Mucosa of rectum (tissue), 2 donors: Measurements from ENCODE around the gene CFAP97D1.

Experiments used
- H3K27ac ChIP-seq, 2 donors: one replicate each; pipeline ENCODE4 v1.7.0; 2013; ENCODE audit warnings: inconsistent platforms in 2 of 2, low read depth in 2 of 2, low read length in 2 of 2
- H3K27me3 ChIP-seq, 2 donors: one replicate each; pipeline ENCODE4 v1.7.0; 2013; ENCODE audit warnings: low read length in 2 of 2; ENCODE audit not compliant: control insufficient read depth in 2 of 2, insufficient read depth in 2 of 2
- H3K36me3 ChIP-seq, 2 donors: one replicate each; pipeline ENCODE4 v1.7.0; 2013; ENCODE audit warnings: low read length in 2 of 2; ENCODE audit not compliant: control insufficient read depth in 2 of 2, insufficient read depth in 2 of 2
- H3K4me1 ChIP-seq, 2 donors: one replicate each; pipeline ENCODE4 v1.7.0; 2013; ENCODE audit warnings: low read length in 2 of 2, mild to moderate bottlenecking in 1 of 2; ENCODE audit not compliant: control insufficient read depth in 2 of 2, insufficient read depth in 2 of 2
- H3K4me3 ChIP-seq, 2 donors: one replicate each; pipeline ENCODE4 v1.7.0; 2013; ENCODE audit warnings: low read length in 2 of 2
- H3K9ac ChIP-seq, 2 donors: one replicate each; pipeline ENCODE4 v1.7.0; 2013; ENCODE audit warnings: low read length in 2 of 2, low read depth in 1 of 2, mild to moderate bottlenecking in 1 of 2
- H3K9me3 ChIP-seq, 2 donors: one replicate each; pipeline ENCODE4 v1.7.0; 2013; ENCODE audit warnings: low read length in 2 of 2; ENCODE audit not compliant: control insufficient read depth in 2 of 2
- donor health status: healthy.
- donor health status: Normal muscosa, but diverticular disease.

Gene CFAP97D1

DNA sequence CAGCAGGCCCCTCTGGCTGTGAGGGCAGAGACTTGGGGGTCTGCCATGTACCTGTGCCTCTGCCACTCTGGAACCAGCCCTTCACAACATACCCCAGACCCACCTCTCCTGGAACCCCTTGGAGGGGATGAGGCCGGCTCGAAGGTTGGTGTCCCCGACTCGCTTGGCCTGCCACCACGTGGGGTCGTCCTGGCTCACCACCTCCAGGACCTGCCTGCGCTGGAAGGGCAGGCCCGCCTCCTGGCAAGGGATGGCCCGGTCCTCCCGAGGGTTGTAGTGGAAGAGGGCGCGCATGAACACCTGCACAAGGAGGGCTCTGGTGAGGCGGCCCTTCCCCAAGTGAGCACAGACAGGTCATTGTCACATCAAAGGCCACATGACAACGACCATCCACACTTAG is 40.5 kb downstream of the CFAP97D1 start:
- Histone ChIP-seq H3K36me3 (peaks cover 0 to 4% of the 10 kb centered on the region in 2 donors), H3K4me3 (no peak overlapping the region), H3K4me1 (no peaks in the 10 kb centered on the region), H3K27ac (no peak overlapping the region), H3K9me3 (no peaks in the 10 kb centered on the region), H3K27me3 (no peaks in the 10 kb centered on the region), H3K9ac (no peak overlapping the region)

GRCh38 chr17:43822570-43823190 is 42.4 kb downstream of the CFAP97D1 start:
- H3K9ac ChIP-seq, result no peak overlapping the region
- no peaks in the 10 kb centered on the region for H3K4me1 ChIP-seq
- no peak overlapping the region for H3K27ac ChIP-seq

DNA sequence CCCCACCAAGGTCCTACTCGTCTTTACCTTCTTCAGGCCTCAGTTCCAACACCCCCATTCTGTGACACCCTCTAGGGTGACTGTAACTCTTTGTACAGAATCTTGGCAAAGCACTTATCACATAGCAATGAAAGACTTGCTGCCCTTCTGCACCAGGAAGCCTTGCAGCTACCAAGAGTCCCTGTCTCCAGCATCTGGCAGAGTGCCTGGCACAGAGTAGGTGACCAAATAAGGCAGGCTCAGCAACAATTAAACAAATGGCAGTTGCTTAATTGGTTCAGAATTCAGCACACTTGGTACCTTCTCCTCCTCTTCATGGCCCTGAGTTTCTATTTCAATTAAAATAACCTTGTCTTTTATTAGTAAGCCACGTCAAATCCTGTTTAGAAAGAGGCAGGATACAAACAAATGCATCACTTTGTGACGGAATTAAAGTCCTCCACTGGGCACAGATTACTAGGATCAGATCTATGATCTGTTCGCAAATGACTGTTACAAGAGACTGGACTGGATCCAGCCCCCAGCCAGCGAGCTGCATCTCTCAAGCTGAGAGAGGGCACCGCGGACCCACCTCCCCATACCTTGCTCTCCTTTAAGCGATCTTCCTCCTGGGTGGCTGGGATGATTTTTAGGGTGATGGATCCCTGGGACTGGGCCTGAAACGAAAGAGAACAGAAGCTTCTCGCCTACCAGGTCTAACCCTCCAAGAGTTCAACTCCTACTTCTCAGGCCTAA is 43.3 kb downstream of the CFAP97D1 start:
- Histone ChIP-seq H3K9ac (no peak overlapping the region), H3K36me3 (peaks cover 0 to 4% of the 10 kb centered on the region in 2 donors), H3K9me3 (no peaks in the 10 kb centered on the region), H3K27me3 (no peaks in the 10 kb centered on the region), H3K27ac (peak overlapping the region in 1 of 2 donors; percentile 12), H3K4me3 (no peak overlapping the region), H3K4me1 (no peaks in the 10 kb centered on the region)

More at GRCh38 chr17:43822570-43823190, 42.4 kb downstream of the CFAP97D1 start:
- Histone ChIP-seq H3K4me3 (no peak overlapping the region), H3K36me3 (peaks cover 0 to 4% of the 10 kb centered on the region in 2 donors), H3K27me3 (no peaks in the 10 kb centered on the region), H3K9me3 (no peaks in the 10 kb centered on the region)

DNA sequence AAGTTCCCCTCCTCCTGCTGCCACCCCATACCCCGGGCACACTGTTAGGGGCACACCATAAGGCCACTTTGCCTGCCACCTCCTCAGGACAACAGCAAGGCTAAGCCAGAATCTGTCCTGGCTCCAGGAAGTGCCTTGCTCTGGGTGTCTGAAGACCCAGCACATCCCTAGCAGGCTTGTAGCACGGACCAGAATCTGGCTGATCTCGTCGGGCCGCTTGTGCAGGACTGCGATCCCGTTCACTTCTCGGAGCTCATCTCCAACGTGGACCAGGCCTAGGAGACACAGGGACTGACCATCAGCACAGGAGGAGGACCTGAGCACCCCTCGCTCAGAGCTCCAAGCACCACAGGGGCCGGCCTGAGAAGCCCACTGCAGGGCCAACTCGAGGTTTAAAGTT is 45.3 kb downstream of the CFAP97D1 start:
- H3K27ac ChIP-seq, result no peak overlapping the region
- H3K4me3 ChIP-seq, result no peak overlapping the region
- no peaks in the 10 kb centered on the region for H3K9me3 ChIP-seq
- H3K9ac ChIP-seq, result no peak overlapping the region
- peaks cover 0 to 4% of the 10 kb centered on the region in 2 donors for H3K36me3 ChIP-seq
- no peaks in the 10 kb centered on the region for H3K27me3 ChIP-seq
- no peaks in the 10 kb centered on the region for H3K4me1 ChIP-seq

DNA sequence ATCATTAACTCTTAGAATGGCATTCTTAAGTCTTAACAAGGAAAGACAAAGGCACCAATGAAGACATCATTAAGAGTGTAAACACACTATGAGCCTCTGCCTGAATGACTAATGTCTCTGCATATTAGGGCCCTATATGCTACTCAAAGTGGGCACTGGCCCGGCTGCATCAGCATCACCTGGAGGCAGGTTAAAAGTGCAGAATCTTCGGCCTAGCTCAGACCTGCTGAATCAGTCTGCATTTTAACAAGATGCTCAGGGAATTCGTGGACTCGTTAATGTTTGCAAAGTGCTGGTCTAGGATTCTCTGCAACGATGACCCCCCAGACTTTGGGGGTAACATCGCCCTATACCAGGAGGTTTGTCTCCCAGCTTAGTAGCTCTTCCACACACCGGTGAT is 46.0 kb downstream of the CFAP97D1 start:
- Histone ChIP-seq H3K27me3 (no peaks in the 10 kb centered on the region), H3K27ac (no peak overlapping the region), H3K4me1 (no peaks in the 10 kb centered on the region), H3K36me3 (peaks cover 0 to 4% of the 10 kb centered on the region in 2 donors), H3K9me3 (no peaks in the 10 kb centered on the region), H3K9ac (no peak overlapping the region), H3K4me3 (no peak overlapping the region)

GRCh38 chr17:43827596-43827995 is 47.4 kb downstream of the CFAP97D1 start:
- H3K36me3 ChIP-seq, result peaks cover 0 to 4% of the 10 kb centered on the region in 2 donors
- H3K9me3 ChIP-seq, result no peaks in the 10 kb centered on the region
- H3K4me1 ChIP-seq, result no peaks in the 10 kb centered on the region
- no peak overlapping the region for H3K9ac ChIP-seq
- no peaks in the 10 kb centered on the region for H3K27me3 ChIP-seq
- no peak overlapping the region for H3K27ac ChIP-seq
- H3K4me3 ChIP-seq, result no peak overlapping the region

DNA sequence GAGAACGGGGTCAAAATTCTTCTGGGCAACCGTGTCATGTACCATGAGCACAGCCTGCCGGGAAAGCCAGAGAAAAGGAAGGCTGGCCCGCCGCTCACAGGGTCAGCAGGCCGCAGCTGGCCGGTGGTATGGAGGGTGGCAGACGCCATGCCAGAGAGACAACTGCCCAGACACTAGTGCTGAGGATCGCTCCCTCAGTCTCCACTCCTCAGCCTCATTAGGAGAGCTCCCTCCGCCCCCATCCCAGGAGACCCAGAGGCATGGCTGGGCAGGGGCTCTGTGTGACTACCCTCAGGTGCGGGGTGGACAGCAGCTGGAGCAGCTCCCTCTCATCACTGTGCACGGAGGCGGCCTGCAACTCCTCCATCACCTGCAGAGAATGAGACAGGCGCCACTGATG is 49.5 kb downstream of the CFAP97D1 start:
- Histone ChIP-seq H3K27ac (no peak overlapping the region), H3K9me3 (no peaks in the 10 kb centered on the region), H3K9ac (no peak overlapping the region), H3K27me3 (peaks cover 0 to 8% of the 10 kb centered on the region in 2 donors), H3K4me1 (peaks cover 6 to 8% of the 10 kb centered on the region in 2 donors), H3K36me3 (peaks cover 0 to 4% of the 10 kb centered on the region in 2 donors), H3K4me3 (no peak overlapping the region)

GRCh38 chr17:43830510-43831140 is 50.4 kb downstream of the CFAP97D1 start:
- Histone ChIP-seq H3K9me3 (no peaks in the 10 kb centered on the region), H3K36me3 (no peaks in the 10 kb centered on the region), H3K4me3 (no peak overlapping the region), H3K27ac (no peak overlapping the region), H3K9ac (no peak overlapping the region), H3K4me1 (peaks cover 6 to 8% of the 10 kb centered on the region in 2 donors), H3K27me3 (peaks cover 0 to 8% of the 10 kb centered on the region in 2 donors)

GRCh38 chr17:43831633-43832032 is 51.4 kb downstream of the CFAP97D1 start:
- Histone ChIP-seq H3K27ac (no peak overlapping the region), H3K4me3 (no peak overlapping the region), H3K9ac (no peak overlapping the region), H3K36me3 (no peaks in the 10 kb centered on the region), H3K9me3 (no peaks in the 10 kb centered on the region), H3K4me1 (peaks cover 6 to 8% of the 10 kb centered on the region in 2 donors), H3K27me3 (peaks cover 0 to 8% of the 10 kb centered on the region in 2 donors)
